Stimulated activated CD4-positive, alpha-beta T cell treated with anti-CD3 and anti-CD28 coated beads, Interleukin-1b, Interleukin-23, amount 100 ng/mL, for 4 hours (primary cell): Measurements from ENCODE around the gene HENMT1.
A peak's percentile ranks its signal among the peaks of the same experiment; 100 is the strongest.
"Not testable (repeated sequence)": the region's sequence is repeated elsewhere in the genome, so short reads cannot be mapped to it uniquely, and the experiment has no call there.

Source experiments
- DNase-seq, 2 donors: peaks; one replicate each; pipeline ENCODE4 v3.0.0-alpha.2; 2020; ENCODE audit warnings: low read depth in 2 of 2

Gene HENMT1

DNA sequence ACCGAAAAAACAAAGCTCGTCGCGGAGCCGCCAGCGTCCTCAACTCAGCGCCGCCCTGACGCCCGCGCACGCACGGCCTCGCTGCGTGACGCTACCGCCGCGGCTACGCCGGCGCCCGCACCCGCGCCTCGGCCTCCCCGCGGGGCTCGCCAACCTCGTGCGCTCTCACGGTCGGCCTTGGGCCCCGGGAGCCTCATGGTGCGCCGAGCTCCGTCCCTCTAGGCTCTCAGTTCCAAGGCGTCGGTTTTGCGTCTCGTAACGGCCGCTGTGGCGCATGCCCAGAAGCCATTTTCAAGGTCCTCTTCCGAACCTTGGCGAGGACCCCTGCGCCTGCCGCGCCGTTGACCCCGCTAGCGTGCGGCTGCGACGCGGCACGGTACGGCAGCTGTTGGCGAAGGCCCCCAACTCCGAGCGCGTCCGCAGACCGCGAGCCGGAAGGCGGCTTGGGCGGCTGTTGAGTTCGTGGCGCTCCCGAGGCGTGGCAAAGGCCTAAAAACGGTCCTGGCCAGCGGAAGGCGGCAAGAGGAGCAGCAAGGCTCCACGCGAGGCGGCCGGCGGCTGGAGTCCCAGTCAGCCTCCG lies at the start of gene HENMT1:
Gene HENMT1 (minus strand): TSS at position 64 of the 580 bp plus-strand sequence. CDS start 1,209 bp downstream, outside the sequence.
- peak; percentile 63 to 66 for DNase-seq

DNA sequence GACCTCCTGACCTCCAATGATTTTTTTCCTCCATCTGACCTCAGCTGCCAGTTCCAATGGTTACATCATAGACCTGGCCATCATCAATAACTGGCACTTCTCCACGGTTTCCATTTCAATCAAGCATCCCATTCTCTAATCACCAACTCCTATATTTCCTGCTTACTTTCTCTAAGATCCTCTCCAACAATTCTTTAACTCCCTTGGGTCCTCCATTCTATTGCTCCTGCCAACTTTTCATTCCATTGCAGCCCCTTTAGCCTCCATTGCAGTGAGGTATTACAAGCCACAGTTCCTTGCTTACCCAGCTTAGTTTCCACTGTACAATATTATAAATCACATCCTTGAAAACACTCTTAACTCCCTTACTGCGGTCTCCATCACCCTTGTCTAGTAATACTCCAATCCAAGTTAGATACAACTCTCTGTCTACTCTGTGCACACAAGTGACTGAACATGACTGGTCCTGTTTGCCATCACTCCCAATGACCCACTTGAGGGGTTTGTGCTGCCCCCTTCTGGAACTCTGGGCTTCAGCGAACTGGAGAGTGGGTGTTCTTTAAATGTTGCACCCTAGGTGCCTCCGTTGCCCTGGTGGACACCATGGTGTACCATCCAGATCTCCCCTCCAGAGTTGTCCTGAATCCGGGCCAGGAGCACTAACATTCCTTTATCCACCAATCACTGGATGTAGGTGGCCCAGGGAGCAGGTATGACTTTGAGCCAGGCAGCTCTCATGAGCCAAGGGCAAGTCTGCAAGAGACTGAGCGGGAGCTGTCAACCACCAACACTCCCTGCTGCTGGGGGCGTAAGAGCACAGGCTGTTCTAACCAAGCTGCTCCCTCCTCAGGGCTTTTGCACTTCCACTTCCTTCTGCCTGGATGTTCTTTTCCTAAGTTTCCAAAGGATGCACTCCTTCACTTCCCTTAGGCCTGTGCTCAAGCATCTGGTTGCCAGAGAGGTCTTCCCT lies 48.1 kb upstream of the HENMT1 start:
- peak; percentile 34 to 38 for DNase-seq

DNA sequence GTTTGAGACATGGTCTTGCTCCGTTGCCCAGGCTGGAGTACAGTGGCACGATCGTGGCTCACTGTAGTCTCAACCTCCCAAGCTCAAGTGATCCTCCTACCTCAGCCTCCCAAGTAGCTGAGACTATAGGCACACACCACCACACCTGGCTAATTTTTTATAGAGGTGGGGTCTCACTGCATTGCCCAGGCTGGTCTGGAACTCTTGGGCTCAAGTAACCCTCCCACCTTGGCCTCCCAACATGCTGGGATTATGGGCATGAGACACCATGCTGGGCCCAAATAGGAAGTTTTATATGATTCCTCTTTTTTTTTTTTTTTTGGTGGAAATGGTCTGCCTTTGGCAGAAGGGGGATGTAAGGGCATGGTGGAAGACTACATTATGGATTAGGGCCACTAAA lies 45.8 kb upstream of the HENMT1 start:
- no peak for DNase-seq

DNA sequence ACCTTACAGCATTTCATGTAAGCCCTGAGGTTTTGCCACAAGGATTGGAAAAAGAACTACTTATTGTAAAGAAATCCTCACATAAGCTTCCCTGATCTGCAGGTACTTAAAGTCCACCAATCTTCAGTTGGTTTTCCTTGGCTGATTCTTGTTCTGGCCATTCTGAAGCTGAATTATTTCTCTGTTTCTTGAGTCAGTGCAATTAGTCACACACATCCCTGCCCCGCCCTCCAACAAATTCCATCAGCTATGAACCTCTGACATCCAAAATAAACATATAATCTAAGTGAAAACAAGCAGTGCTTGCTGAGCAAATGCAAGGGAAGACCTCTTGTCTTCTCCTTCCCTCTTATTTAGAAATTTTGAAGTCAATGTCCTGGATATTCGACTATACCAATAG lies 43.6 kb upstream of the HENMT1 start:
- DNase-seq, result no peak

DNA sequence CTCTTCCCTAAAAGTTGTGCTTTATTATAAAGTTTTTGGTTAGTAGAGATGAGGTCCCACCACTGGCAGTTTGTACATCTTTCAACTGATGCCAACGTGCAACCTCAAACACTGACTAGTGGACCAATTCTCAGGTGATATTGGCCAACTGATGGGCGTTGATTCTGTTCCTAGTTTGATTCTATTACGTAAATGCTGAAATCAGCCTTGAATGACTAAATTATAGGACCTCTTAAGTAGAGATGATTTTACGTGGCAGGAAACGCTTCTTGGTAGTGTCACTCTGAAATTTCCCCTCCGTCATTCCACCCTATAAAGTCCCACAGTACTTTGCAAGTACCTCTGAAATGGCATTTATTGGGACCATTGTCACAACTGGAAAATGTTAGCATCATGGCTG lies 43.0 kb upstream of the HENMT1 start:
- no peak for DNase-seq

DNA sequence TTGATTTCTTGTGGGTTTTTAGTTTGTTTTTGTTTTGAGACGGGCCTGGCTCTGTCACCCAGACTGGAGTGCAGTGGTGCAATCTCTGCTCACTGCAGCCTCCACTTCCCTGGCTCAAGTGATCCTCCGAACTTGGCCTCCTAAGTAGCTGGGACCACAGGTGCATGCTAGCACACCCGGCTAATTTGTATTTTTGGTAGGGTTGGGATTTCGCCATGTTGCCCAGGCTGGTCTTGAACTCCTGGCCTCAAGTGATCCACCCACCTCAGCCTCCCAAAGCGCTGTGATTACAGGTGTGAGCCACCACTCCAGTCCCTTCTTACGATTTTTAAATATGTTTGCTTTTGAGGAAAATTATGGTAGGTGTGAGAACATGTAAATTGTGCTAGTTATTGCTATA lies 41.2 kb upstream of the HENMT1 start:
- DNase-seq, result not testable (repeated sequence)

DNA sequence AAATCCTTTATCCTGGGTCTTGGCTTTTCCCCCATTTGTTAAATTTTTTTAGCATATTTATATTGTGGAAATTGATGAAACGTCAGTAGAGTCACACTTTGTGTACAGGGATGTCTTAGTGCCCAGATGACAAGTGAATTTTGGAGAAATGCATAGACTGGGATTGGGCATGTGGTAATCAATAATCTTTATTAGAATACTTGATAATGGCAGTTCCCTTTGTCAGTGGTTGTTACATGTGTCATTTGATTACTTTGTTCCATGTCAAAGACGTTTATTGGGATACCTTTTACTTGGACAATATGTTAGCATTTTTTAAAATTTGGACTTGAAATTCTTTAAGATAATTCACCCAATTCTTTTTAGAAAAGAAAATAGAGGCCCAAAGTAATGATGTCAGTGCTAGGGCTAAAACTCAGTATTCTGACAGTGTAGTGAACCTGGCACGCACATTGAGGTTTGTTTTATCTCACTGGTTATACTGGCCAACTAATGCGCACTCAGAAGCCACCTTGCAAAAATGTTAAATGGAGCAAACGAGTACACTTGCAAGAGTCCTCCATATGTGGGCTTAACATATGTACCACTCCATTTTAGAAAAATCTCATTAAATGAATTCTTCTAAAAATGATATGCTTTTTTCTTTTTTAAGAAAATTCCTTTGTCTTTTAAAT lies 40.4 kb upstream of the HENMT1 start:
- no peak for DNase-seq

DNA sequence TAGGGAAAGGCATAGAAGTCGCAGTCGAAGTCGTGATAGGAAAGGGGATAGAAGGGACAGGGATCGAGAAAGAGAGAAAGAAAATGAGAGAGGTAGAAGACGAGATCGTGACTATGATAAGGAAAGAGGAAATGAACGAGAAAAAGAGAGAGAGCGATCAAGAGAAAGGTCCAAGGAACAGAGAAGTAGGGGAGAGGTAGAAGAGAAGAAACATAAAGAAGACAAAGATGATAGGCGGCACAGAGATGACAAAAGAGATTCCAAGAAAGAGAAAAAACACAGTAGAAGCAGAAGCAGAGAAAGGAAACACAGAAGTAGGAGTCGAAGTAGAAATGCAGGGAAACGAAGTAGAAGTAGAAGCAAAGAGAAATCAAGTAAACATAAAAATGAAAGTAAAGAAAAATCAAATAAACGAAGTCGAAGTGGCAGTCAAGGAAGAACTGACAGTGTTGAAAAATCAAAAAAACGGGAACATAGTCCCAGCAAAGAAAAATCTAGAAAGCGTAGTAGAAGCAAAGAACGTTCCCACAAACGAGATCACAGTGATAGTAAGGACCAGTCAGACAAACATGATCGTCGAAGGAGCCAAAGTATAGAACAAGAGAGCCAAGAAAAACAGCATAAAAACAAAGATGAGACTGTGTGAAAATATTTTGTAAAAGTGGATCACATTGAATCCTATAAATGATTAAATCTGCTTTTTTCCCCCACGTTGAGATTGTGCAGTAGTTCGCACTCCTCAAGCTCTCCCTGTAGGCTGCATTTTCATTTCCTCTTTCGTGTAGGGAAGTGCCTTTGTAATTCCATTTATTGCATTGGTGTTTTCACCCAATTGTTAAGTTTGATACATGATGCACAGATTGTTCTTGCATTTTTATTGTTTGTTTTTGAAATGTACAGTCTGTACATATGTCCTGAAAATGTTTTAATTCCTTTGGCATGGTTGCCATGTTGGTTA lies 38.8 kb upstream of the HENMT1 start:
- DNase-seq, result no peak

DNA sequence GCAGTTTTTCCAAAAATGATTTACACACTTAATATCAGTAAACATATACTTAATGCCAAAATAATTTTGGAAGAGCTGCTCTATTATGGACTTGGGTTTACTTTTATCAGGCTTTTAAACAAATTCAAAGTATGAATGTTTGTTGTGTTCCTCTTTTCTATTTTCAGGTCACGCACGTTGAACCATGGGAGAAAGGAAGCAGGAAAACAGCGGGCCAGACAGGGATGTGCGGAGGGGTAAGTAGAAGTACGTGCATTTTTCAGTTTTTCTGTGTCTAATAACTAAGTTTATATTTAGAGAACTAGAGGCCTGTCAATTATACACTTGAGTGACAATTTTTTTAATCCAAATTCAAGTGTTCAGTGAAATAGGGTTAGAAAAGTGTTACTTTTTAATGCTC lies 34.6 kb upstream of the HENMT1 start:
- DNase-seq, result no peak

DNA sequence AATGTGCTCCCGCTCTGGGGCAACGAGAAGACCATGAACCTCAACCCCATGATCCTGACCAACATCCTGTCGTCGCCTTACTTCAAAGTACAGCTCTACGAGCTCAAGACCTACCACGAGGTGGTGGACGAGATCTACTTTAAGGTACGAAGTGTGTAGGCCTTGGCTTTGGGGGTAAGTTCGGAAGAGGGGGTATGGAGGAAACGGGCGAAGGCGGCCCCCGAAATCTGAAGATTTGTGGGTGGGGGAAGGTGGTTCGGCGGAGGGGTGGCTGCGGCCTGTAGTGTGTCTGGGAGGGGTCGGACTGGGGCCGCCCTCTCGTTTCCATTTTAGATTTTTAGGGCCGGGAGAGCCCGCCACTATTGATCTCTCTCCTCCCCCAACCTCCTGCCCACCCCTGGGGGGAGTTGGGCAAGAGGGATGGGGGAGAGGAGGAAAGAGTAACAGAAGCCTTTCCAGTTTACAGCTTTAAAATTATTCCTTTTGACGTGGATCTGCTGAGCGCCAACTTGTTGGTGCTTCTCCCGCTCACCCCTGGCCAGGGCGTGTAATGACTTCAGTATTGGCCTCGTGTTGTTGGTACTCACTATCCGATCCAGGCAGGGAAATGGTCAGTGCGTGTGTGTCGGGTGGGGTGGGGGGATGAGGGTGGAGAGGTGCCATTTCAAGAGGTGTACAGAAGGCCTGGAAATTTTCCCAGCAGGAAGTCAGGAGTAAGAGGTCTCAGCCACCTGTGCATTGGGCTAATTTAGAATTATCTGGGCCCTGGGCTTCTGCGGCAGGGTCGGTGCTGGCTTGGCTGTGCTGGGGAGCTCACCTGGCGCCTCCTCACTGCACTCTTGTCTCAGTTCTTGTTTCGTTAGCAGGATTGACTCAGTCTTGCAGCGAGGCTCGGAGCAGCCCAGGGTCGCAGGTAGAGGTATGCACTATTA lies 32.1 kb upstream of the HENMT1 start:
- peak; percentile 50 to 54 for DNase-seq

DNA sequence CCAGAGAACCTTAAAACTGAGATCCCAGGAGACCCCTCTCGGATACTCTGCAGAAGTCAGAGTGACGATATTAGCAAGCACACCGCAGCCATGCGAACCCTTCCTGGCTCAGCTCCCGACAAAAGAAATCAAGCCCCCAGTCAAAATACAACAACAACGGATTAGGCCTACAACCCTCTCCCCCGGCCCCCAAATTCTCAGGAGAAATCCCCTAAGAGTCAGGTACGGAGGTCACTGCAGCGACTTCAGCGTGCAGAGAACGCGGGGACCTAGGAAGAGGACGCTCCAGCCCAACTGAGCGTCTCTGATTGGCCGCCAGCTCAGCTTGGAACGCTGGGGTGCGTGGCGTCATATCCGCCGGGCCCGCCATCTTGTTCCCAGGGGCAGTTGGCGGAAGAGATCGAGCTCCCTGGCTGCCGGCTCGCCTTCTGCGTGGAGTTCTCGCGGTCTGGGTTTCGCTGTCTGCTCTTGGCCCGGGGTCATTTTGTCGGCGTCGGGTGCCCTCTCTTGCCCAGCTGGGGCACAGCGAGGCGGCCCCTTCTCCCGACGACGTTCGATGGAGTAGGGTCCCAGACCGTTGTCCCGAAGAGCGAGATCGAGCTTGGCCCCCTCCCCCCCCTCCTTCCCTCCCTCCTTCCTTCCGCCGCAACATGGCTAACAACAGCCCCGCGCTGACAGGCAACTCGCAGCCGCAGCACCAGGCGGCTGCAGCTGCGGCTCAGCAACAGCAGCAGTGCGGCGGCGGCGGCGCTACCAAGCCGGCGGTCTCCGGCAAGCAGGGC lies 31.2 kb upstream of the HENMT1 start, which contains the start of gene PRPF38B:
Gene PRPF38B (plus strand): TSS at position 369 of the 782 bp plus-strand sequence. CDS start 282 bp downstream, at position 651.
- peak; percentile 85 to 87 for DNase-seq

DNA sequence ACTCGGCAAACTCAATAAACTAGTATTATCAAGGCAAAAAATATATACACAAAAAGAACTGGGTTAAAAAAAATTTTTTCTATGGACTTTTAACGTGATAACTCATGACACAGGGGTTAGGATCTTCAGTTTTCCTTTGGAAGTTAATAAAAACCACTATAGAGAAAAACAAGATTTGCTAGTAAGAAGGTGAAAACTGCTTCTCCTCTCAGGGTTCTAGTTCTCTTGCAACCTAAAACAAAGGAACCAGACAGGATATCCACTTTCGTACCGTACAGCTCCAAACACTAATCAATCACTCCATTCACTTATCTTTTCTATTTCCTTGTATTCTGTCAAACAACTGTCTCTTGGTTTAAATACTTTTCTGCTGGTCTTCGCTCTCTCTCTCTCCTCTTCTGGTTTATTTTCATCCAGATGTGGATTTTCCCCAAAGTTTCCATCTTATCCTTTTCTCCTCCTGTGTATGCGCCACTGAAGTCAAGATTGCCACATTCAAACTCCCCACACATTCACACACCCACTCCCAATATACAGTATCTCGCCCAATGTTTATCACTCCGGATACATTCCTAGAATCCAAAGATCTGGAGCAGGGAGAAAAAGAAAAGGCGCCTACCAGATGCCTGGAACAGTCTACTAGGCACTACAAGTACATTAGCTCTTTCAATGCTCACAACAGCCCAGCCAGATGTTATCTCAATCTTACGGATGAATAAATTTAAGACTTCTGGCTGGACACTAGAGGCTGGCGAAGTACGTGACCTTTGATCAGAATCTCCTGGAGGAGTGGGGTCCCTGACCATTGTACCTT lies 30.4 kb upstream of the HENMT1 start:
- DNase-seq, result no peak

DNA sequence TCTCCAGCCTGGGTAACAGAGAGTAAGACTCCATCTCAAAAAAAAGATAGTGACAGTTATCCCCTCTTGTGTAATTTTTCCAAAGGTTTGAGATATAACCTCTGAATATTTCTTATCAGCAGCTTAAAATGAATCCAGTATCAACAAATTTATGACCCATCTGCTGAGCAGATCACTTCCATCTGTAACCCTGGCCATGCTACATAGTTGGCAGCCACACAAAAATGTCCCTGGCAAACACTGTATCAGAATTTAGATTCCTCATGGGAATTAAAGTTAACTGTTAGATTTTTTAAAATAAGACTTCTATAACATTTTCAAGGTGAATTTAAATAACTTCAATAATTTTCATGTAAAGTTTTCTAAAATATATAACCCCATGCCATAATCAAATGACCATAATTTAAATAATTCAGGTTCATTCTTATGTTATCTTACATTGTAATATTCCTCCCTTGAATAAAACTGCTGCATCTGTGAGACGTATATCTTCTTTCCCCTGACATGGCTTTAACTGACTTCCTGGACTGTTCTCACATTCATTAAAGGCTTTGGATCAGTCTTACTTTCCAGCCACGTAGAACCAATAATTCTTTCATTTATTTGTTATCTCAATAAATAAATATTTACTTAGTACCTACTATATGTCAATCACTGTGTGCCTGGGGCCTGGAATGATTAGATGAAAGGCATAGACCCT lies 25.9 kb upstream of the HENMT1 start:
- no peak for DNase-seq

DNA sequence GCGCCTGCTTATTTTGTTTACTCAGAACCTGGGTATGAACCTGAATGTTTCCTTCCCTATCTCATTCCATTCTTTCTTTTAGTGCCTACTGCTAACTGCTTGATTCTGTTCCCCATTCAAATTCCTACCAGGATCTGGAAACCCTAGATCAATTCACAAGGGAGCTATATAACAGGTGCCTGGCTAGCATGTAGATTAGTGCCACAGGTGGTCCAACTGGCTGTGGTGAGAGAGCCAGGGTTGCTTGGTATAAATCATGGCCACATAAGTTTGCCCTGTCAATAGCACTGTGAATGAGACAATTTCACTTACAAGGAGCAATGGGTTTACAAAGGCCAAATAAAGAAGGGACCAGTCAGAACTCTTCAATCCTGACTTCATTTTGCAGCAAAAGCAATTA lies 24.6 kb upstream of the HENMT1 start:
- no peak for DNase-seq

DNA sequence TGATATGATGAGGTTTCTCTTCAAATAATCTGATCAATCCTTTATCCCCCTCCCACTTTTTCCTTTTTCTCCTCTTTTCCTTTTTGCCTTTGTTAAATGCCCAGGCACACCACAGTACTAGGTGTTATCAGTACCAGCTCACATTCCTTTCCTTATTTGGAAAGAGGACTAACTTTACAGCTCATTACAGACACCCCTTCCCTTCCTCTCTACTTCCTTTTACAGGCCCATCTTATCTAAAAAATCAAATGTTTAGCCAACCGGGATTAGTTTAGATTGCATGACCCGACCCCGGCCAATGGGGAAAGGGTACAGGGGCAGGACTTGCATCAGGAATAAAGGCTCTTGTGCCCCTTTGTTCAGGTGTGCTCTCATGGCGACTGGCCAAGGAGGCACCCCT lies 20.8 kb upstream of the HENMT1 start:
- not testable (repeated sequence) for DNase-seq

DNA sequence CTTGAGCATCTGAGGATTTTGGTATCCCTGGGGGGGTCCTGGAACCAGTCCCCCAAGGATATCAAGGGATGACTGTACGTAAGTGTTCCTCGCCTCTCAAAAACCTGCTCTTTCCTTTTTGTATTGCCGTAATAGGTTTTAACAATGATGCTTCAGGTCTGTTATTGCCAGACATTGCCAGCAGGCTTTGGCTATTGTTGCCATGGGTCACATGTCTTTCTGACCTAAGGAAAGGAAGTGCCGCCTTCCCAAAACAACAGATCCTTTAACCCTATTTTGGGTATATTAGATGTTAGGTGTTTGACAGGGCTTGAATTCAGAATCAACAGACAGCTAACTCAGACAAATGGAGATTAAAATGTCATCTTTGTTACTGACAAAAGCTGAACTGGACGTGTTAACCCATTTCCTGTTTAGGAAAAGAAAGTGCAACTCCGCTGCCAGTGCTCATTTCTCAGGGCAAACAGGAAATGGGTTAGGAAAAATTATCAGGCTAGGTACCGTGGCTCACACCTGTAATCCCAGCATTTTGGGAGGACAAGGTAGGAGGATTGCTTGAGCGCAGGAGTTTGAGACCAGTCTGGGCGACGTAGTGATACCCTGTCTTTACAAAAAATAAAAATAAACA lies 18.8 kb upstream of the HENMT1 start:
- DNase-seq, result no peak

DNA sequence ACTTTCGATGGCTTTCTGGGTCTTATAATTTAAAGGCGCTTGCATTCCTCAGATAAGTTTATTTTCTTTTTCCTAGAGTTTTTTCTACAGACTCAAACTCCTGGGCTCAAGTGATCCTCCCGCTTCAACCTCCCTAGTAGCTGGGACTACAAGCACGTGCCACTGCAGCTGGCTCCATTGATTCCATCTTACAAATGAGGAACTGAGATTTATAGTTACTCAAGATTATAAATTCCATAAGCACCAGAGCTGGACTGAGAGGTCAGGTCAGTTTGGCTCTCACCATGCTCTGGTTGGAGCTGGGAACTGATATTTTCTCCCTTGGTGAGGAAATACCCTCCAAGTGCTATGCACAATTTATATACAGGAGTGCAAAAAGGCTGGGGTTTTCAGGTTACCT lies 17.8 kb upstream of the HENMT1 start:
- no peak for DNase-seq
